Tibial nerve (tissue), 4 donors: ENCODE data around the gene NTRK1.

ENCODE experiments used
- EP300 ChIP-seq, 2 donors: sonication (generic); formaldehyde crosslinking; IDR thresholded peaks; one replicate each; pipeline ENCODE4 v1.6.1; 2017; ENCODE audit warnings: antibody characterized with exemption in 2 of 2, mild to moderate bottlenecking in 1 of 2
- POLR2A ChIP-seq, 2 donors: fragments of 450-650 bp; IDR thresholded peaks; one replicate each; pipeline ENCODE4 v1.6.1; 2017; ENCODE audit warnings: antibody characterized with exemption in 2 of 2, mild to moderate bottlenecking in 2 of 2, moderate library complexity in 2 of 2
- TF ChIP-seq, protein P1 (sequence below), 5 experiments: fragments of 200-600 bp in 3 of 5; fragments of 450-650 bp in 2 of 5; sonication (generic) in 3 of 5; IDR thresholded peaks; one replicate each; pipeline ENCODE4 v1.5.1; 2016 to 2019; ENCODE audit warnings: antibody characterized with exemption in 5 of 5, mild to moderate bottlenecking in 3 of 5, moderate library complexity in 2 of 5

DNA sequence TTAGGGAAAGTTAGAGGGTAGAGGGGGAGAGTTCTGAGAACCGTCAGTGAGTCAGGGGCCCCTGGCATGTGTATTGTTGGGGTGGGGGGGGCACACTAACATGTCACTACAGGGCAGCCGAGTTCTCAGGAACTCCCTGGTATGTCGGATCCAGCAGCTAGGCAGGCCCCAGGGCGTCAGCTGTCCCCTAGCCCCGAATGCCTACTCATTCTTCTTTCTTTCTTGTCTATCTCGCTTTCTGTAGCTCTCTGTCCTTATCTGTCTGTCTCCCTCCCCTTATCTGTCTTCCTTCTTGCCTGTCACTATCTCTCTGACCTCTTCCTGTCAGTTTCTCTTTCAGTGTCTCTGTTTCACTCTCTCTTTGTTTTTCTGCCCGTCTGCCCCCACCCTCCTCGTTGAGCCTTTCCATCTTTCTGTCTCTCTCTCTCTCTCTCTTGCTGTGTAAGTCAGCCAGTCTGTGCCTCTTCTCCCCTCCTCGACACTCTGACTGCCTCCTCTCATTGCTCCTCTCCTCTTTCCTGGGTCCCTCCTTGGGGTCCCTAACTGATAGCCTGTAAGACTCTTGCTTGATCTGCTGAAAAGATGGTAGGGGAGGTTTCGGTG, 2.4 kb downstream of the NTRK1 start:
- TF ChIP-seq, protein P1, sequence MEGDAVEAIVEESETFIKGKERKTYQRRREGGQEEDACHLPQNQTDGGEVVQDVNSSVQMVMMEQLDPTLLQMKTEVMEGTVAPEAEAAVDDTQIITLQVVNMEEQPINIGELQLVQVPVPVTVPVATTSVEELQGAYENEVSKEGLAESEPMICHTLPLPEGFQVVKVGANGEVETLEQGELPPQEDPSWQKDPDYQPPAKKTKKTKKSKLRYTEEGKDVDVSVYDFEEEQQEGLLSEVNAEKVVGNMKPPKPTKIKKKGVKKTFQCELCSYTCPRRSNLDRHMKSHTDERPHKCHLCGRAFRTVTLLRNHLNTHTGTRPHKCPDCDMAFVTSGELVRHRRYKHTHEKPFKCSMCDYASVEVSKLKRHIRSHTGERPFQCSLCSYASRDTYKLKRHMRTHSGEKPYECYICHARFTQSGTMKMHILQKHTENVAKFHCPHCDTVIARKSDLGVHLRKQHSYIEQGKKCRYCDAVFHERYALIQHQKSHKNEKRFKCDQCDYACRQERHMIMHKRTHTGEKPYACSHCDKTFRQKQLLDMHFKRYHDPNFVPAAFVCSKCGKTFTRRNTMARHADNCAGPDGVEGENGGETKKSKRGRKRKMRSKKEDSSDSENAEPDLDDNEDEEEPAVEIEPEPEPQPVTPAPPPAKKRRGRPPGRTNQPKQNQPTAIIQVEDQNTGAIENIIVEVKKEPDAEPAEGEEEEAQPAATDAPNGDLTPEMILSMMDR (IDR thresholded peaks at IDR 0.05): no peak
- TF ChIP-seq POLR2A (IDR thresholded peaks at IDR 0.05): no peak
- no peak for TF ChIP-seq EP300 (IDR thresholded peaks at IDR 0.05)
